Hypothalamus (tissue), 51 donors: ENCODE data around the gene CALHM3.

Experiments used
- DNase-seq, 51 donors: peaks; one replicate each; lab custom pipeline; 2025; lab: John Stamatoyannopoulos, UW

Gene CALHM3

DNA sequence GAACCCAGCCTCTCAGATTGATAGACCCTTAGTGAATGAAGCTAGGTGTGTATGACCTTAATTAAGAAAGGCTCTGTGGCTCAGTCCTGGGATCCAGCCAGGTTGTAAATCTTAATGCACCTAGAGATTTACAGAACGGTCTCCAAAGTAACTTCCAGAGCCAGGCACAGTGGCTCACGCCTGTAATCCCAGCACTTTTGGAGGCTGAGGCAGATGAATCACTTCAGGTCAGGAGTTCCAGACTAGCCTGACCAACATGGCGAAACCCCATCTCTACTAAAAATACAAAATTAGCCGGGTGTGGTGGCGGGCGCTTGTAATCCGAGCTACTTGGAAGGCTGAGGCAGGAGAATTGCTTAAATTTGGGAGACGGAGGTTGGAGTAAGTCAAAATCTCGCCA lies 51.2 kb downstream of the CALHM3 start:
- DNase-seq = no peak

DNA sequence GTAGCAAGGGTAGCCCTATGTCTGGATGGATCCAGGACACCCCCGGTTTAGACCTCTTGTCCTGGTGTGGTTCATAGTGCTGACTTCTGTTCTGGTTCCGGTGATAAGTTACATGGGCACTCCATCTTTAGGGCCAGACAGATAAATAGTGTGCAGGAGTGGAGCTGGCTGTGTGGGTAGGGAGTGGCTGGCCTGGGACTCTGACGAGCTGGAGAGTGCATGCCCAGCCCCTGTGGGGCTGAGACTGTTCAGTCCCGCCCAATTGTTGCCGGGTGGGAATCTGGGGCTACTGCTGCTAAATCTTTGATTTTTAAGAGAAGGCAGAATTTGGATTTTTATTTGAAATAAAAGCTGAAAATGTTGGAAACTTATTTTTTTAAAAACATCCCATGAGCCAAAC lies 55.3 kb downstream of the CALHM3 start:
- DNase-seq = no peak
